Osteoblast (primary cell): ENCODE results near the gene FRAS1. TPM values are rescaled to one million over a fixed set of nuclear protein-coding genes. Genes with fewer than 3 reads are reported as not detected.

Experiments
- DNase-seq: peaks from one replicate; pipeline ENCODE4 v3.0.0; 2011; ENCODE audit warnings: low spot score, mixed read lengths; ENCODE audit not compliant: insufficient read length; ENCODE audit errors: missing footprints
- H2AFZ ChIP-seq: 2 replicates; pipeline ENCODE4 v1.6.0; 2011; ENCODE audit warnings: mild to moderate bottlenecking, low read length
- H3K27ac ChIP-seq: 2 replicates; pipeline ENCODE4 v1.5.1; 2011; ENCODE audit warnings: mild to moderate bottlenecking, low read depth, low read length, moderate library complexity
- H3K27me3 ChIP-seq: 2 replicates; pipeline ENCODE4 v1.6.0; 2012; ENCODE audit warnings: mild to moderate bottlenecking, control low read depth, inconsistent platforms, low read length, moderate library complexity; ENCODE audit not compliant: insufficient read depth
- H3K36me3 ChIP-seq: 2 replicates; pipeline ENCODE4 v1.5.1; 2011; ENCODE audit warnings: mild to moderate bottlenecking, low read length, control low read depth, moderate library complexity; ENCODE audit not compliant: insufficient read depth
- H3K4me1 ChIP-seq: 2 replicates; pipeline ENCODE4 v1.5.1; 2011; ENCODE audit warnings: mild to moderate bottlenecking, low read length, control low read depth, moderate library complexity; ENCODE audit not compliant: insufficient read depth
- H3K4me2 ChIP-seq: 2 replicates; pipeline ENCODE4 v1.6.0; 2011; ENCODE audit warnings: mild to moderate bottlenecking, low read length; ENCODE audit not compliant: insufficient read depth
- H3K4me3 ChIP-seq: fragments of 200-600 bp; sonication (generic); 3 replicates; pipeline ENCODE4 v1.5.1; 2012; ENCODE audit warnings: mild to moderate bottlenecking, low read length, inconsistent platforms; ENCODE audit not compliant: insufficient read depth
- H3K79me2 ChIP-seq: 2 replicates; pipeline ENCODE4 v1.6.0; 2012; ENCODE audit warnings: mild to moderate bottlenecking, low read length, control low read depth, inconsistent platforms; ENCODE audit not compliant: insufficient read depth
- H3K9me3 ChIP-seq: 2 replicates; pipeline ENCODE4 v1.5.1; 2011; ENCODE audit warnings: low read depth, low read length, control low read depth
- H4K20me1 ChIP-seq: 2 replicates; pipeline ENCODE4 v1.6.0; 2012; ENCODE audit warnings: mild to moderate bottlenecking, low read length, control low read depth; ENCODE audit not compliant: insufficient read depth
- CTCF ChIP-seq: IDR thresholded peaks from 2 replicates; pipeline ENCODE4 v1.5.1; 2011; ENCODE audit warnings: mild to moderate bottlenecking, low read depth, low read length, moderate library complexity; ENCODE audit errors: extremely low read depth
- total RNA-seq: library from RNA; depleted of rRNA; stranded (reverse); fragments of >200 nt; gene quantifications from 2 replicates; pipeline ENCODE4 v1.2.3, GENCODE V29; 2012

FRAS1 gene
- total RNA-seq, 1 donor, result 5.1 TPM

- H2AFZ ChIP-seq, result no peak overlapping the region
- TF ChIP-seq CTCF, result no peak
- H3K27me3 ChIP-seq, result no peaks in the 10 kb centered on the region
- no peaks in the 10 kb centered on the region for H3K9me3 ChIP-seq
- H4K20me1 ChIP-seq, result no peaks in the 10 kb centered on the region
- no peak overlapping the region for H3K27ac ChIP-seq
- no peaks in the 10 kb centered on the region for H3K4me1 ChIP-seq
- no peaks in the 10 kb centered on the region for H3K79me2 ChIP-seq
- no peak for DNase-seq
- H3K4me2 ChIP-seq, result no peak overlapping the region
- no peaks in the 10 kb centered on the region for H3K36me3 ChIP-seq
- H3K4me3 ChIP-seq, result no peak overlapping the region
Observed at GRCh38 chr4:78210694-78211410, 153.7 kb downstream of the FRAS1 start.

GRCh38 chr4:78213218-78213617 is 156.1 kb downstream of the FRAS1 start:
- H3K79me2 ChIP-seq, result no peaks in the 10 kb centered on the region

GRCh38 chr4:78214078-78214477 is 157.0 kb downstream of the FRAS1 start:
- Histone ChIP-seq H3K27ac (no peak overlapping the region), H3K4me1 (no peaks in the 10 kb centered on the region), H3K9me3 (no peaks in the 10 kb centered on the region), H3K79me2 (no peaks in the 10 kb centered on the region), H3K4me3 (no peak overlapping the region), H2AFZ (no peak overlapping the region), H3K4me2 (no peak overlapping the region), H4K20me1 (no peaks in the 10 kb centered on the region), H3K36me3 (no peaks in the 10 kb centered on the region), H3K27me3 (no peaks in the 10 kb centered on the region)
- DNase-seq, result no peak
- no peak for TF ChIP-seq CTCF

More at GRCh38 chr4:78213218-78213617, 156.1 kb downstream of the FRAS1 start:
- H3K4me2 ChIP-seq, result no peak overlapping the region
- H3K27ac ChIP-seq, result no peak overlapping the region
- no peak overlapping the region for H2AFZ ChIP-seq
- TF ChIP-seq CTCF, result no peak
- H3K27me3 ChIP-seq, result no peaks in the 10 kb centered on the region
- no peaks in the 10 kb centered on the region for H3K9me3 ChIP-seq
- H4K20me1 ChIP-seq, result no peaks in the 10 kb centered on the region
- DNase-seq, result no peak
- no peaks in the 10 kb centered on the region for H3K36me3 ChIP-seq
- no peaks in the 10 kb centered on the region for H3K4me1 ChIP-seq
- no peak overlapping the region for H3K4me3 ChIP-seq

GRCh38 chr4:78217557-78217956 is 160.4 kb downstream of the FRAS1 start:
- no peaks in the 10 kb centered on the region for H4K20me1 ChIP-seq
- H3K79me2 ChIP-seq, result no peaks in the 10 kb centered on the region
- H3K4me1 ChIP-seq, result no peaks in the 10 kb centered on the region
- no peak overlapping the region for H3K4me2 ChIP-seq
- no peak overlapping the region for H2AFZ ChIP-seq
- H3K27me3 ChIP-seq, result no peaks in the 10 kb centered on the region
- no peak overlapping the region for H3K4me3 ChIP-seq
- no peak for DNase-seq
- H3K27ac ChIP-seq, result no peak overlapping the region
- H3K9me3 ChIP-seq, result no peaks in the 10 kb centered on the region
- no peak for TF ChIP-seq CTCF
- H3K36me3 ChIP-seq, result no peaks in the 10 kb centered on the region
